Mesenchymal stem cell (in vitro differentiated cells and primary cell): ENCODE measurements around the gene U2AF2.
A peak's percentile ranks its signal among the peaks of the same experiment; 100 is the strongest.

ENCODE experiments used
- DNase-seq: peaks from one replicate; pipeline ENCODE4 v3.0.0-alpha.2; 2013
- H2AFZ ChIP-seq: one replicate; pipeline ENCODE4 v1.6.1; 2013; ENCODE audit warnings: low read depth, mild to moderate bottlenecking, control low read depth, inconsistent platforms, low read length, moderate library complexity
- H2AK5ac ChIP-seq: 2 replicates; pipeline ENCODE4 v1.6.1; 2013; ENCODE audit warnings: low read length, moderate library complexity, mild to moderate bottlenecking, inconsistent platforms; ENCODE audit not compliant: severe bottlenecking
- H2BK120ac ChIP-seq: one replicate; pipeline ENCODE4 v1.6.1; 2013; ENCODE audit warnings: low read depth, mild to moderate bottlenecking, inconsistent platforms, low read length, moderate library complexity
- H2BK12ac ChIP-seq, 2 experiments: one replicate each; pipeline ENCODE4 v1.6.1; 2013; ENCODE audit warnings: inconsistent platforms in 2 of 2, low read length in 2 of 2, mild to moderate bottlenecking in 2 of 2, moderate library complexity in 2 of 2, control low read depth in 1 of 2
- H2BK15ac ChIP-seq: one replicate; pipeline ENCODE4 v1.6.1; 2013; ENCODE audit warnings: mild to moderate bottlenecking, low read depth, inconsistent platforms; ENCODE audit not compliant: poor library complexity, severe bottlenecking
- H2BK5ac ChIP-seq: 2 replicates; pipeline ENCODE4 v1.6.1; 2013; ENCODE audit warnings: low read depth, mild to moderate bottlenecking, low read length, control low read depth, inconsistent platforms; ENCODE audit not compliant: poor library complexity, severe bottlenecking
- H3K14ac ChIP-seq, 2 experiments: one replicate each; pipeline ENCODE4 v1.6.1; 2013; ENCODE audit warnings: inconsistent platforms in 2 of 2, low read length in 2 of 2, control low read depth in 1 of 2, mild to moderate bottlenecking in 1 of 2, moderate library complexity in 1 of 2
- H3K18ac ChIP-seq, 2 experiments: one replicate each; pipeline ENCODE4 v1.6.1; 2013; ENCODE audit warnings: inconsistent platforms in 2 of 2, low read length in 2 of 2, control low read depth in 1 of 2, low read depth in 1 of 2, mild to moderate bottlenecking in 1 of 2
- H3K23ac ChIP-seq, 2 experiments: one replicate each; pipeline ENCODE4 v1.6.1; 2013; ENCODE audit warnings: inconsistent platforms in 2 of 2, low read length in 2 of 2, mild to moderate bottlenecking in 2 of 2, moderate library complexity in 2 of 2, control low read depth in 1 of 2
- H3K27ac ChIP-seq: 2 replicates; pipeline ENCODE4 v1.5.1; 2013; ENCODE audit warnings: mild to moderate bottlenecking, moderate library complexity, low read length, control low read depth, inconsistent platforms; ENCODE audit not compliant: poor library complexity, severe bottlenecking
- H3K27me3 ChIP-seq, 2 experiments: 2 replicates each; pipeline versions ENCODE4 v1.6.1 to v1.7.0; 2013; ENCODE audit warnings: low read length in 2 of 2, mild to moderate bottlenecking in 2 of 2, moderate library complexity in 2 of 2, control low read depth in 1 of 2, inconsistent platforms in 1 of 2; ENCODE audit not compliant: control insufficient read depth in 1 of 2, insufficient read depth in 1 of 2
- H3K36me3 ChIP-seq, 2 experiments: 2 replicates each; pipeline versions ENCODE4 v1.6.1 to v1.7.0; 2013; ENCODE audit warnings: low read length in 2 of 2, control low read depth in 1 of 2, inconsistent platforms in 1 of 2, low read depth in 1 of 2, mild to moderate bottlenecking in 1 of 2; ENCODE audit not compliant: insufficient read depth in 2 of 2, control insufficient read depth in 1 of 2
- H3K4ac ChIP-seq, 2 experiments: one replicate each; pipeline ENCODE4 v1.6.1; 2013; ENCODE audit warnings: inconsistent platforms in 2 of 2, low read length in 2 of 2, mild to moderate bottlenecking in 2 of 2, moderate library complexity in 2 of 2, control low read depth in 1 of 2, low read depth in 1 of 2
- H3K4me1 ChIP-seq: 2 replicates; pipeline ENCODE4 v1.6.1; 2013; ENCODE audit warnings: low read depth, low read length, control low read depth; ENCODE audit not compliant: control insufficient read depth, insufficient read depth
- H3K4me2 ChIP-seq: 2 replicates; pipeline ENCODE4 v1.6.1; 2013; ENCODE audit warnings: low read length, mild to moderate bottlenecking, inconsistent platforms; ENCODE audit not compliant: poor library complexity, severe bottlenecking
- H3K4me3 ChIP-seq, 2 experiments: 2 replicates each; pipeline versions ENCODE4 v1.5.1 to v1.7.0; 2013; ENCODE audit warnings: low read length in 2 of 2, mild to moderate bottlenecking in 2 of 2, control low read depth in 1 of 2, low read depth in 1 of 2; ENCODE audit not compliant: insufficient read depth in 1 of 2
- H3K79me1 ChIP-seq: replicated peaks from 2 replicates; pipeline ENCODE4 v1.6.1; 2013; ENCODE audit warnings: mild to moderate bottlenecking, control low read depth, low read length, inconsistent platforms; ENCODE audit not compliant: poor library complexity, severe bottlenecking
- H3K9ac ChIP-seq: 2 replicates; pipeline ENCODE4 v1.7.0; 2013; ENCODE audit warnings: mild to moderate bottlenecking, low read length, moderate library complexity
- H3K9me3 ChIP-seq: 2 replicates; pipeline ENCODE4 v1.7.0; 2013; ENCODE audit warnings: mild to moderate bottlenecking, low read length; ENCODE audit not compliant: control insufficient read depth
- H4K8ac ChIP-seq: one replicate; pipeline ENCODE4 v1.6.1; 2013; ENCODE audit warnings: inconsistent platforms, mild to moderate bottlenecking, low read length, moderate library complexity
- H4K91ac ChIP-seq: one replicate; pipeline ENCODE4 v1.6.1; 2013; ENCODE audit warnings: mild to moderate bottlenecking, low read length, inconsistent platforms
- WGBS: methylation state at CpG from one replicate; pipeline ENCODE4 v1.1.7; 2013; ENCODE audit warnings: mixed read lengths; 5-methylcytosine and 5-hydroxymethylcytosine counted together

The U2AF2 gene

DNA sequence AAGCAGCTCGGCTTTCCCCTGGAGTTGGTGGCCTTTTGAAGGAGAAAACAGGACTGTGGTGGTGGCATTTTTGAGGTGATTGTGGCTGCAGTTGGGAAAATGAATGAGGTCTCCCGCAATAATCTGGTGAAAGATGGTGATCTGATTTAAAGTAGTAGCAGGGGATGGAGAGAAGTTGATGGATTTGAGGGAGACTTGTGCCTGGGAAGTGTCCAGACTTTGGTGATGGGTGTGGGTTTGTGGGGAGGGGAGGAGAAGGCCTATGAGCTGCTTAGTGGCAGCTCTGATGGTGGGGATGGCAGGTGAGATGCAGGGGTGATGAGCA is 16.2 kb downstream of the U2AF2 start:
- peak overlapping the region; percentile 47 for H3K27ac ChIP-seq
- H3K9me3 ChIP-seq = no peaks in the 10 kb centered on the region
- no peak overlapping the region for H2BK120ac ChIP-seq
- peaks cover 4% of the 10 kb centered on the region for H3K79me1 ChIP-seq
- no peak overlapping the region for H3K9ac ChIP-seq
- no peak overlapping the region for H2AFZ ChIP-seq
- H3K4me2 ChIP-seq = no peak overlapping the region
- H3K27me3 ChIP-seq = no peaks in the 10 kb centered on the region
- no peak overlapping the region for H4K91ac ChIP-seq
- no peak overlapping the region for H3K4me3 ChIP-seq
- H3K18ac ChIP-seq = no peak overlapping the region
- WGBS = 95% methylated on average over 2 of the region's 2 CpGs
- no peak overlapping the region for H3K4ac ChIP-seq
- H3K4me1 ChIP-seq = peaks cover 34% of the 10 kb centered on the region
- no peak overlapping the region for H2AK5ac ChIP-seq
- peaks cover 61 to 69% of the 10 kb centered on the region in 2 experiments for H3K36me3 ChIP-seq
- H3K14ac ChIP-seq = no peak overlapping the region
- DNase-seq = no peak
- H3K23ac ChIP-seq = no peak overlapping the region
- H2BK12ac ChIP-seq = no peak overlapping the region
- no peak overlapping the region for H2BK15ac ChIP-seq
- H4K8ac ChIP-seq = no peak overlapping the region
- no peak overlapping the region for H2BK5ac ChIP-seq

DNA sequence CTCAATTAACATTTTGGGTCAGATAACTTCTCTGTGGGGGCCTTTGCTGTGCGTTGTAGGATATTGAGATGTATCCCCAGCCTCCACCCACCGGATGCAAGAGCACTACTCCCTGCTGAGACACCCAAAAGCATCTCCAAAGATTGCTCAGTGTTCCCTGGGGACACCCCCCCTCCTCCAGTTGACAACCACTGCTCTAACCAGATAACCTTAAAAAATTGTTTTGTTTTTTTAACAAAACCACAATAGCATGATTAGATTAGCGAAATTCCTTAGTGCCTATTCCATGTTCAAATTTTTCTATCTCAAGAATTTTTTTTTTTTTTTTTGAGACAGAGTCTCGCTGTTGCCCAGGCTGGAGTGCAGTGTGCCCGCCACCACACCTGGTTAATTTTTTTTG is 17.6 kb downstream of the U2AF2 start:
- H2AFZ ChIP-seq = no peak overlapping the region
- H3K27ac ChIP-seq = no peak overlapping the region
- no peaks in the 10 kb centered on the region for H3K9me3 ChIP-seq
- no peak overlapping the region for H2BK15ac ChIP-seq
- WGBS = 93% methylated on average over 5 of the region's 5 CpGs
- H3K4me2 ChIP-seq = no peak overlapping the region
- H3K18ac ChIP-seq = no peak overlapping the region
- peak overlapping the region; percentile 43 for H3K9ac ChIP-seq
- H3K27me3 ChIP-seq = no peaks in the 10 kb centered on the region
- H4K91ac ChIP-seq = no peak overlapping the region
- H3K4me3 ChIP-seq = no peak overlapping the region
- H3K23ac ChIP-seq = no peak overlapping the region
- DNase-seq = no peak
- H3K36me3 ChIP-seq = peaks cover 54 to 57% of the 10 kb centered on the region in 2 experiments
- H3K4me1 ChIP-seq = peaks cover 34% of the 10 kb centered on the region
- H2BK12ac ChIP-seq = no peak overlapping the region
- H2BK120ac ChIP-seq = no peak overlapping the region
- no peak overlapping the region for H3K14ac ChIP-seq
- no peak overlapping the region for H2BK5ac ChIP-seq
- H2AK5ac ChIP-seq = no peak overlapping the region
- no peaks in the 10 kb centered on the region for H3K79me1 ChIP-seq
- no peak overlapping the region for H3K4ac ChIP-seq
- H4K8ac ChIP-seq = no peak overlapping the region

DNA sequence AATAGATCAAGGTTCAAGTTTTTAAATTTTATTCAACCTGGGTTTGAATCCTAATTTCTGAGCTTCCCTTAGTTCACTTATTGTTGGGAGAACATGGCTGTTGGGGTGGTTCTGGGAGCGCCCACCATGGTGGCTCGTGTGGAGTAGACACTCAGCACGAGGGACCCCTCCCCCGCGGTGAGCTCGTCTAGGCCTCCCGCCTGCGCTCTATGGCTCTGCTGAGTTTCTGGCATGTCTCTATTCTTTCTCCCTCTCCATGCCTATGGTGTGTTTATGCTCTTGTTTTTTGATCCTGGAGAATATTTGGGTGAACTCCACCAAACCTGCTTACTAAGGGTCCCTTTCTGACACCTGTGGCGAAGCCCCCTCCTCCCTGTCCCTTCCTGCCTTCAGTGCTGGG is 18.6 kb downstream of the U2AF2 start:
- Histone ChIP-seq H3K79me1 (peaks cover under 1% of the 10 kb centered on the region), H3K9ac (peak overlapping the region; percentile 40), H3K14ac (no peak overlapping the region), H3K4me1 (peaks cover 39% of the 10 kb centered on the region), H2AFZ (no peak overlapping the region), H3K36me3 (peaks cover 54 to 55% of the 10 kb centered on the region in 2 experiments), H2AK5ac (peak overlapping the region; percentile 9), H3K27ac (peak overlapping the region; percentile 25), H3K23ac (no peak overlapping the region), H3K18ac (no peak overlapping the region), H2BK120ac (no peak overlapping the region), H3K4me2 (no peak overlapping the region), H2BK5ac (no peak overlapping the region), H3K4me3 (no peak overlapping the region), H3K9me3 (no peaks in the 10 kb centered on the region), H3K27me3 (no peaks in the 10 kb centered on the region), H2BK15ac (no peak overlapping the region), H4K8ac (no peak overlapping the region), H3K4ac (no peak overlapping the region), H2BK12ac (no peak overlapping the region), H4K91ac (no peak overlapping the region)
- no peak for DNase-seq
- 70% methylated on average over 6 of the region's 9 CpGs for WGBS

DNA sequence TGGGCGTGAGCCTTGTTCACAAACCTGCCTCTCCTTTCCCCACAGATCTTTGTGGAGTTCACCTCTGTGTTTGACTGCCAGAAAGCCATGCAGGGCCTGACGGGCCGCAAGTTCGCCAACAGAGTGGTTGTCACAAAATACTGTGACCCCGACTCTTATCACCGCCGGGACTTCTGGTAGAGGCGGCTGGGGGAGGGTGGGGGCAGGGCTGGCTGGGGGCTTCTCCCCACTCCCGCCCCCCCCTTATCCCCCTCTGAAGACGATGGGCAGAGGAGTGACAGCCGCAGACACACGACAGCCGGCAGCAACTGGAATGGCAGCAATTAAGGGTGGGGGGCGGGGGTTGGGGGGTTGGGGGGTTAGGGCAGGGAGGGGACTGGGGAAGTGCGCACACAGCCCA is 19.1 kb downstream of the U2AF2 start:
- Histone ChIP-seq H2BK120ac (no peak overlapping the region), H3K36me3 (peaks cover 54 to 55% of the 10 kb centered on the region in 2 experiments), H3K9me3 (no peaks in the 10 kb centered on the region), H4K91ac (no peak overlapping the region), H2BK15ac (no peak overlapping the region), H4K8ac (no peak overlapping the region), H3K23ac (no peak overlapping the region), H3K4me3 (no peak overlapping the region), H3K4me1 (peaks cover 42% of the 10 kb centered on the region), H2BK5ac (no peak overlapping the region), H3K27me3 (no peaks in the 10 kb centered on the region), H3K4me2 (no peak overlapping the region), H3K79me1 (peaks cover 2% of the 10 kb centered on the region), H3K18ac (no peak overlapping the region), H2AK5ac (no peak overlapping the region), H2AFZ (no peak overlapping the region), H3K4ac (no peak overlapping the region), H3K9ac (peak overlapping the region; percentile 97), H3K14ac (no peak overlapping the region), H3K27ac (peak overlapping the region; percentile 25), H2BK12ac (no peak overlapping the region)
- DNase-seq = no peak
- WGBS = 93% methylated on average over 4 of the region's 15 CpGs
